ENCODE data around the gene MRPL24. TPM values are rescaled to one million over a fixed set of nuclear protein-coding genes. Genes with fewer than 3 reads are reported as not detected.
"Not testable (repeated sequence)": the region's sequence is repeated elsewhere in the genome, so short reads cannot be mapped to it uniquely, and the experiment has no call there.

Gene MRPL24
- total RNA-seq, 2 experiments from 2014 or later = 59.8 to 62.6 TPM

DNA sequence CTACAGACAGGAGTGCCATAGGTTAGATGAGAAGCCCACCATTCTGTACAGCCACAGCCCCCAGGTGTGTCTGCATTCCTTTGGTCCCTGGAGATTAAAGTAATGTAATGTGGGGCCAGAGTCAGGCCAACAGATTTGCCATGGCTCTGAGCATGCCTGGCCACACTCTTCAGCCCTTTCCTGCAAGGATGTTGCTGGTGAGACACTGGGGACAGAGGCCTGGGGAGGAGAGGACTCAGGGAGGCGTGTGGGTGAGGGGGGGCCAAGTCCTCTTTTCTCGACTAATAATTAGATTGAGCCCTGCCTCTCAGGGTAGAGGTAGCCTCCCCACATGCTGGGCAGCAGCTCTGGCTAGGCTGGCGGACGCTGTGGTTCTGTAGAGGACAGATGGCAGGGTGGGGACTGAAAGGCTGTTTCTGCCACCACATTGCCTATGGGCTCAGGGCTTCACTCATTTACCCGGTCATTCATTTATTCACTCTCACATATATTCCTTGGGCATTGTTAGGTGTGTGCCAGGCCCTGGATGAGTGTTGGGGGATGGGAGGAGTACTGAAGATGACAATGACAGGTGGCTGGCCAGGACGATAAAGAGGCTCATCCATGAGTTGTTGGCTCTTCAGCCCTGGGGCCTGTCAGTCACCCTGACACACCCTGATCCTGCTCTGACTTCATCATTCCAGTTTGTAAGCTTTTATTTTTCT lies 19.4 kb upstream of the MRPL24 start:
- Mint-ChIP-seq H3K27me3 (ENCODE audit: low read depth) (no peaks in the 10 kb centered on the region), H3K4me1 (ENCODE audit: low read depth) (peaks cover 4% of the 10 kb centered on the region), H3K9me3 (ENCODE audit: insufficient read depth) (no peaks in the 10 kb centered on the region), H3K4me3 (no peak overlapping the region), H3K36me3 (ENCODE audit: low read depth) (no peaks in the 10 kb centered on the region), H3K27ac (no peak overlapping the region)
- no peak for ATAC-seq
- ChIA-PET CTCF (interaction anchor here (1.0 to 1.1 kb wide), 2 partner anchors 34 to 99 kb away, joined by 4 to 8 read pairs; no protein-coding TSS in a partner anchor), POLR2A (interaction anchor here (1.1 to 1.4 kb wide), 2 partner anchors 8 to 34 kb away, joined by 4 read pairs; partner anchors contain the start of gene HDGF)
- DNase-seq = no peak

DNA sequence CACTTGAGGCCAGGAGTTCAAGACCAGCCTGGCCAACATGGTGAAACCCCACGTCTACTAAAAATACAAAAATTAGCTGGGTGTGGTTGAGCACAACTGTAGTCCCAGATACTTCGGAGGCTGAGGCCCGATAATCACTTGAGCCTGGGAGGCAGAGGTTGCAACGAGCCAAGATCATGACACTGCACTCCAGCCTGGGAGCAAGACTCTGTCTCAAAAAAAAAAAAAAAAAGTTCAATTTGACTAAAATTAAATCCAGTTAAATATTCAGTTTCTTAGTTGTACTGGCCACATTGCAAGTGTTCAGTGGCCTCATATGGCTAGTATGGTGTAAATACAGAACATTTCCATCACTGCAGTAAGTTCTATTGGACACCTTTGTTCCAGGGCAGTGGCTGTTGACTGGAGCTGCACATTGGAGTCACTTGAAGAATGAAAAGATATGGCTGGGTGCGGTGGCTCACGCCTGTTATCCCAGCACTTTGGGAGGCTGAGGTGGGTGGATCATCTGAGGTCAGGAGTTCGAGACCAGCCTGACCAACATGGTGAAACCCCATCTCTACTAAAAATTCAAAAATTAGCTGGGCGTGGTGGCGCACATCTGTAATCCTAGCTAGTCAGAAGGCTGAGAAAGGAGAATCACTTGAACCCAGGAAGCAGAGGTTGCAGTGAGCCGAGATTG lies 16.8 kb upstream of the MRPL24 start:
- H3K4me3 Mint-ChIP-seq; H3K36me3 Mint-ChIP-seq (ENCODE audit: low read depth); H3K27ac Mint-ChIP-seq; DNase-seq; H3K9me3 Mint-ChIP-seq (ENCODE audit: insufficient read depth); ATAC-seq; H3K27me3 Mint-ChIP-seq (ENCODE audit: low read depth); POLR2A ChIA-PET: not testable (repeated sequence)
- peaks cover 13% of the 10 kb centered on the region for H3K4me1 Mint-ChIP-seq (ENCODE audit: low read depth)
- CTCF ChIA-PET = interaction anchor here (1.3 to 3.9 kb wide), 2 partner anchors 32 to 73 kb away, joined by 3 to 35 read pairs; no protein-coding TSS in a partner anchor

DNA sequence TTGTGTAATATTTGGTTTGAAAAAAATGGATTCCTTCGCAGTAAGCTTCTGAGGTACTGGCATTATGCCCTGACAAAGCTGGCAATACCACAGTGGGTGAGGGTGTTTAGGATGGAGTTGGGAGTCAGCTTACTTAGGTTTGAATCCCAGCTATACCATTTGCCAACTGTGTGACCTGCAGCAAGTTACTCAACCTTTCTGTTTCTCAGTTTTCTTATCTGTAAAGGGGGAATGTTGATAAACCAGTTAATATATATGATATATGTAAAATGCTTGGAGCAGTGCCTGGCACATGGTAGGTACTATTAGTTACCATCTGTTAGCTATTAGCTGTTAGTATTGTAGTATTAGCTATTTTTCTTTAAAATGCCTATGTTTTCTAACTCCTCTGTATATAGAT lies 15.5 kb upstream of the MRPL24 start:
- ChIA-PET CTCF (interaction anchor here (0.7 to 3.9 kb wide), 4 partner anchors 10 to 104 kb away, joined by 3 to 35 read pairs (median 4); partner anchors contain the start of gene NTRK1), POLR2A (interaction anchor here (0.6 to 0.9 kb wide), 4 partner anchors 11 to 101 kb away, joined by 3 to 4 read pairs (median 4); partner anchors contain the start of genes ISG20L2, METTL25B and PRCC)
- Mint-ChIP-seq H3K27ac (no peak overlapping the region), H3K4me1 (ENCODE audit: low read depth) (peaks cover 16% of the 10 kb centered on the region), H3K27me3 (ENCODE audit: low read depth) (no peaks in the 10 kb centered on the region), H3K9me3 (ENCODE audit: insufficient read depth) (no peaks in the 10 kb centered on the region), H3K36me3 (ENCODE audit: low read depth) (peaks cover 4% of the 10 kb centered on the region), H3K4me3 (no peak overlapping the region)
- ATAC-seq (no peak), DNase-seq (no peak)

DNA sequence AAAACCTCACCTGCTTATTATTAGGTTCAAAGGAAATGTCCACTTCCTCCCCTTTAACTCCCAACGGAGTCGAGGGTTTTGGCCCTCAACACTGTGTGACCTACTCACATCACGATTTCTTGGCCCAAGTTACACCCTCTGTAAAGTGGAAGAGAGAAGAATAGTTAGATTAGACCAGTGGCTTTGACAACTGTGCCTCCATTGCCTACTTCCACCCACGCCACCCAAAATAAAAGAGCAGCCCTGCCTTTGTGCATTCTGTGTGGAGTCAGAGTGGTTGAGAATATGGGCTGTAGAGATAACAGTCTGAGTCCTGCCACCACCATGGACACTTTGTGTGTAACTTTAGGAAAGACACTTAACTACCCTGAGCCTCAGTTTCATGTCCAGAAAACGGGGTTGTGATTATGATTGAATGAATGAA lies 14.7 kb upstream of the MRPL24 start:
- H3K9me3 Mint-ChIP-seq (ENCODE audit: insufficient read depth) = no peaks in the 10 kb centered on the region
- ATAC-seq (no peak), DNase-seq (no peak)
- H3K4me1 Mint-ChIP-seq (ENCODE audit: low read depth) = peaks cover 16% of the 10 kb centered on the region
- peaks cover 5% of the 10 kb centered on the region for H3K36me3 Mint-ChIP-seq (ENCODE audit: low read depth)
- H3K4me3 Mint-ChIP-seq = no peak overlapping the region
- H3K27me3 Mint-ChIP-seq (ENCODE audit: low read depth) = no peaks in the 10 kb centered on the region
- ChIA-PET CTCF (interaction anchor here (1.0 to 3.9 kb wide), 2 partner anchors 30 to 41 kb away, joined by 3 to 35 read pairs; no protein-coding TSS in a partner anchor), POLR2A (interaction anchor here (0.9 kb wide), 1 partner anchor 27 kb away, joined by 4 read pairs; the partner anchor contains the start of genes ISG20L2 and METTL25B)
- no peak overlapping the region for H3K27ac Mint-ChIP-seq

DNA sequence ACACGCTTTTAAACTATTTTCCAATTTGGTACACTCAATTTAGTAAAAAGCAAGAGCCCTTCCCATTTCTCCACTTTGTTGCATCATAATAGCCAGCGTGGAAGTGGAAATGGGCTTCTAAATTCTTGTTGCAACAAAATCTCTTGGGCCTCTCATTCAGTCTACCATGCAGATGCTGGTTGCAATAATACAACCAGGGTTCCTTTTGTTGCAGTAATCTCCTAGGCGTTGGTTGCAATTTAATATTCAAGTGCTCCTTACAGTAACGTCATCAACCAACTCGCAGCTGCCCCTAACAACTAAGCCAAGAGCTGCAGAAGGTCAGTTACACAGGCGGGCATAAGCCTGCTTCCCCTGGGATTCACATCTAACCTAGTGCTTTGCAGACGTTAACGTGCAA lies 13.3 kb upstream of the MRPL24 start:
- Mint-ChIP-seq H3K4me1 (ENCODE audit: low read depth) (peaks cover 20% of the 10 kb centered on the region), H3K27ac (no peak overlapping the region), H3K27me3 (ENCODE audit: low read depth) (no peaks in the 10 kb centered on the region), H3K36me3 (ENCODE audit: low read depth) (peaks cover 17% of the 10 kb centered on the region), H3K9me3 (ENCODE audit: insufficient read depth) (no peaks in the 10 kb centered on the region), H3K4me3 (no peak overlapping the region)
- ChIA-PET POLR2A (no interaction called here), CTCF (interaction anchor here (3.9 kb wide), 1 partner anchor 28 kb away, joined by 35 read pairs; no protein-coding TSS in a partner anchor)
- DNase-seq = no peak
- no peak for ATAC-seq

DNA sequence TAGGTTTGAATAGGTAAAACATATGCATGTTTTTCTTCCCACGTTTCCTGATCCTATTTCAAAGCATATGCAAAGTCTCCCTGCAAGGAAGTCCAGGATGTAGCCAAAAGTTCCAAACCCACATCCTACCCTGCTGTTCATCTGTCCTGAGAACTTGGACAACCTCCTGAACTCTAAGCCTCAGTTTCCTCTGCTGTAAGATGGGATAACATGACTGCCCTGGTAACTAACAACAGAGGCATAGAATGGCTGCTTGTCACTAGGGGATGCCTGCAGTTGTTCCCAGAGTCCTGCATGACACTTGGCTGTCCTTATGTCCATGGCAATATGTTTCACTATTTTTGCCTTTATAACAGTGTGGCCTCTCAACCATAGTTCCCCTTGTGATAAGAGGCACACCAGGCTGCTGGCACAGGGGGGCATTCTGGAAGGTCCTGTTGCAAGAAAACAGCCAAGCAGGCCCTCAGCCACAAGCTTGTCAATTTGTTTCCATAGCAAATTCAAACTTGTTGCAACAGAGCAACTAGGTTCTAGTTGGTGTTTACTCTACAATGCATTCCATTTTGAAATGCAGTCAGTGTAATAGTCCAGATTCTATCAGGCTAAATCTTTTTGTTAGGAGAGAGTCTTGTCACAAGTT lies 12.1 kb upstream of the MRPL24 start:
- POLR2A ChIA-PET = interaction anchor here (1.6 to 4.1 kb wide), 4 partner anchors 8 to 25 kb away, joined by 4 to 61 read pairs (median 34); partner anchors contain the start of genes ISG20L2, METTL25B, MRPL24 and PRCC
- CTCF ChIA-PET = interaction anchor here (0.9 to 4.5 kb wide), 10 partner anchors 12 to 138 kb away, joined by 3 to 90 read pairs (median 6); partner anchors contain the start of genes ISG20L2, METTL25B, MRPL24 and NTRK1
- no peaks in the 10 kb centered on the region for H3K27me3 Mint-ChIP-seq (ENCODE audit: low read depth)
- peaks cover 28% of the 10 kb centered on the region for H3K4me1 Mint-ChIP-seq (ENCODE audit: low read depth)
- no peaks in the 10 kb centered on the region for H3K9me3 Mint-ChIP-seq (ENCODE audit: insufficient read depth)
- H3K27ac Mint-ChIP-seq = peak overlapping the region; percentile 62
- H3K36me3 Mint-ChIP-seq (ENCODE audit: low read depth) = peaks cover 28% of the 10 kb centered on the region
- ATAC-seq (no peak), DNase-seq (no peak)
- H3K4me3 Mint-ChIP-seq = peak overlapping the region; percentile 96

DNA sequence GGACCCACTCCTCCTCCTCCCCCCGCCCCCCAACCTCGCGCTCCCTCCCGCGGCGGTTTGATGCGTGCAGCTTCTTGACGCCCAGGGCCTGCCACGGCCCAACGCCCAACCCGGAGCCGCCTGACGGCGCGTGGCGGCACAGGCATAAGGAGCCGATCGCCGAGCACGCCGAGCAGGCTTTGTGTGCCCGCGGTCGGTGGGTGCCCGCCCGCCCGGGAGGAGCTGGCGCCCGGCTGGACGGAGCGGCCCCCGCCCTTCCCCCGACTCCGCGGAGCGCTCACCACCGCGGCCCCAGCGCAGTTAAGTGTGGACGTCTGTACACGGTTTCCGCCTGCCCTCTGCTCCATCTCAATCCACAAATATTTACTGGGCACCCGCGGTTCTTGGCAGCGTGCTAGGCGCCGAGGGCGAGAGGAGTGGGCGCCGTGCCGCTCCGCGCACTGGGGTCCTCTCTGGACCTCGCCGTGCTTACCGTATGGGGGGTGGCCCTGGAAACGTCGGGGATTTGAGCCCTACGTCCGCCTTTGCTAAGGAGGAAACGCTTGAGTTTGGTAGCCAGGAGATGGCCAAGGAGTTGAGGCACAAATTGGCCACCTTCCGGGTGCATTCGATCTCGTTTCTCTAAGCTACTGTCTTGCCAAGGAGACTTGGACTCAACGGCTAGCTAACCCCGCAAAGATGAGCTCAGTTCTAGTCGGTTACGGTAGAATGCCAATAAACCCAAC lies 11.0 kb upstream of the MRPL24 start:
- peak; percentile 98 for DNase-seq
- CTCF ChIA-PET = interaction anchor here (0.7 to 4.5 kb wide), 14 partner anchors 11 to 139 kb away, joined by 3 to 90 read pairs (median 5); partner anchors contain the start of genes ISG20L2, METTL25B, MRPL24 and NTRK1
- peaks cover 38% of the 10 kb centered on the region for H3K4me1 Mint-ChIP-seq (ENCODE audit: low read depth)

DNA sequence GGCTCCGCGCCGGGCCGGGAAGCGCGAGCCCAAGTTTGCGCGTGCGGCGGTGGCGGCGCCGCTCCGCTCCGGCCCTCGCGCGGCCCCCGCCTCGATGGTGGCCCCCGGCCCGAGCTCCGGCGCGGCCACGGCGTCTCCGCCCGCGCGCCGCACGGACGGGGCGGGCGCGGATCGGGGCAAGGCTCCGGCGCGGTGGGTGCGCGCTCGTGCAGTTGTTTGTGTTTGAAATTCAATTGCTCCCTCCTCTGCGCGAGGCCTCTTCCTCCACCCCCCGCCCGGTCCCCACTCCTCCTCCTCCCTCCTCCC lies 10.5 kb upstream of the MRPL24 start, which contains the start of gene HDGF:
TSS of gene HDGF (minus strand) at position 225 of the 306 bp plus-strand sequence. CDS start 246 bp downstream, outside the sequence.
- DNase-seq (no peak), ATAC-seq (no peak)
- Mint-ChIP-seq H3K36me3 (ENCODE audit: low read depth) (peaks cover 35% of the 10 kb centered on the region), H3K27ac (peak within 1 kb of the TSS; percentile 96), H3K9me3 (ENCODE audit: insufficient read depth) (no peaks in the 10 kb centered on the region), H3K4me1 (ENCODE audit: low read depth) (peaks cover 43% of the 10 kb centered on the region), H3K27me3 (ENCODE audit: low read depth) (no peaks in the 10 kb centered on the region), H3K4me3 (peak within 1 kb of the TSS; percentile 96)
- POLR2A ChIA-PET = interaction anchor here (0.8 to 4.1 kb wide), 8 partner anchors 10 to 110 kb away, joined by 3 to 61 read pairs (median 5); partner anchors contain the start of genes ISG20L2, METTL25B, MRPL24 and PRCC
- CTCF ChIA-PET = interaction anchor here (1.5 to 4.5 kb wide), 6 partner anchors 10 to 109 kb away, joined by 3 to 90 read pairs (median 8); partner anchors contain the start of genes ISG20L2, METTL25B, MRPL24 and NTRK1

More for the DNA sequence above, 11.0 kb upstream of the MRPL24 start:
- POLR2A ChIA-PET = interaction anchor here (0.6 to 4.1 kb wide), 9 partner anchors 9 to 109 kb away, joined by 3 to 61 read pairs (median 4); partner anchors contain the start of genes ISG20L2, METTL25B, MRPL24 and PRCC
- H3K27ac Mint-ChIP-seq = peak overlapping the region; percentile 96
- H3K27me3 Mint-ChIP-seq (ENCODE audit: low read depth) = no peaks in the 10 kb centered on the region
- ATAC-seq = peak; percentile 83
- H3K9me3 Mint-ChIP-seq (ENCODE audit: insufficient read depth) = no peaks in the 10 kb centered on the region
- peaks cover 33% of the 10 kb centered on the region for H3K36me3 Mint-ChIP-seq (ENCODE audit: low read depth)
- peak overlapping the region; percentile 96 for H3K4me3 Mint-ChIP-seq

DNA sequence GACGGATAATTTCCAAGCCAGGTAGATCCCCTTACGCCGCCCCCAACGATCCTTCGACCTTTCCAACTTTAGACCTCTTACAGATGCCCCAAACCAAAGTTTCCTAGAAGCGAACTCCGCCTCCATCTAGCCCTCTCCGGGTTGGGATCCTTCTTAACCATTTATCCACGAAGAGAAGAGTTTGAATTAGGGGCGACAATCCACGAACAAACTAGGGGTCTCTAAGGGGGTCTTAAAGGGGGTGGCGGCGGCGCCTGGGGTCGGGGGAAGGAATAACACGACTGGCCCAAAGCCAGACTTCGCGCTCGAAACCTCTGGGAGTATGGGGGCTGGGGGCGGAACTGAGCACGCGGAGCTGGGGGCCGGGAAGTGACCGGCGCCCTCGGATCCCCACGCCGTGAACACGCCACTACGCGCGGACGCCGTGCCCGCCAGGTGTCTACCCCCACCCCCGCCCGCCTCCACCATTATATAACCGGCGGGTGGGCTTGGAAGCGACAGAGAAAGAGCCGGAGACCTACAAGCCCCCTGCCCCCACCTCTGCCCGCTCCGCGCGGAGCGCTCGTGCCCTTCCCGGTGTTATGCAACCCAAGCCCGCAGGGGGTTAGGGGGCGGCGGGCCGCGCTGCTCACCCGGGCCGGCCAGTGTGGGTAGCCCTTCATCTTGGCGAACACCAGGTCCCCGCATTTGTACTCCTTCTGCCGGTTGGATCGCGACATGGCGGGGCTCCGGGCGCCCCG lies 10.0 kb upstream of the MRPL24 start:
- H3K27ac Mint-ChIP-seq = peak overlapping the region; percentile 96
- H3K27me3 Mint-ChIP-seq (ENCODE audit: low read depth) = no peaks in the 10 kb centered on the region
- DNase-seq (peak; percentile 49), ATAC-seq (peak; percentile 19)
- peaks cover 48% of the 10 kb centered on the region for H3K4me1 Mint-ChIP-seq (ENCODE audit: low read depth)
- ChIA-PET POLR2A (interaction anchor here (0.5 to 4.1 kb wide), 9 partner anchors 9 to 110 kb away, joined by 3 to 61 read pairs (median 4); partner anchors contain the start of genes ISG20L2, METTL25B, MRPL24 and PRCC), CTCF (interaction anchor here (1.0 to 4.5 kb wide), 8 partner anchors 10 to 109 kb away, joined by 3 to 90 read pairs (median 6); partner anchors contain the start of genes ISG20L2, METTL25B, MRPL24 and NTRK1)
- H3K36me3 Mint-ChIP-seq (ENCODE audit: low read depth) = peaks cover 36% of the 10 kb centered on the region
- no peaks in the 10 kb centered on the region for H3K9me3 Mint-ChIP-seq (ENCODE audit: insufficient read depth)
- peak overlapping the region; percentile 95 for H3K4me3 Mint-ChIP-seq
